SKM-1 treated with dmso at 0.1 percent for 144 hours (cell line): ENCODE results near the gene SHROOM2.

ENCODE experiments used
- DNase-seq: peaks from one replicate; lab custom pipeline; 2025; ENCODE audit not compliant: unreplicated experiment; lab: John Stamatoyannopoulos, UW

SHROOM2 gene

DNA sequence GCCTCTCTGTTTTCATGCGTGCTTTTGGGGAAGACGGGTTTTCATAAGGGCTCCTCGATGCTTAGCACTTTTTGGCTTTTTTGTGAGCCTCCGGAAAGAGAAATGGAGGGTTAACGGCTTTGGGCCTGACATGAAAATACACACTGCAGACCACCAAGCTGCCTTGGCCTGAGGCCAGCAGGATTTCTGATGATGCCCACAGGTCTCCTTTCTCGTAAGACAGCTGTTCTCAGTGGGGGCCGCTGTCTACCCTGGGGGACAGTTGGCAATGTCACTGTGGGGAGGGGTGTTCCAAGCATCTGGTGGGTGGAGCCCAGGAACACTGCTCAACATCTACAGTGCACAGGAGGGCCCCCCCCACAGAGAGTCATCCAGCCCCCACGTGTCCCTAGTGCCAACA, 151.5 kb downstream of the SHROOM2 start:
- DNase-seq: no peak

DNA sequence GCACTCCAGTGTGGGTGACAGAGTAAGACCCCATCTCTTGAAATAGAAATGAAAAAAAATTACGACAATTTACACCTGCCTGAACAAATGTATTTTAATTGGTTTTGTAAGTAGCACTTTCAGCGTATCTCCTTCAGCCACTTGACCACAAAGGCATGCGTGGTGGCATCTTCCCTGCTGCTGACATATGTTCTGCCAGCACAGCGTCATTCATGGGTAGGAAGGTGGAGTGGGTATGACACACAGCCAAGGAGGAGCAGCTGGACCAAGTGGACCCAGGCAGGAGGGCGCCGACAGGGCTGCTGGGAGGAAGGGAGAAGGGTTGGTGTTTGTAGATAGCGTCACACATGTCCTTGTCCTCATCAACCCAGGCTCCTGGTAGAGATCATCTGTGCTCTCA, 152.3 kb downstream of the SHROOM2 start:
- DNase-seq: no peak

DNA sequence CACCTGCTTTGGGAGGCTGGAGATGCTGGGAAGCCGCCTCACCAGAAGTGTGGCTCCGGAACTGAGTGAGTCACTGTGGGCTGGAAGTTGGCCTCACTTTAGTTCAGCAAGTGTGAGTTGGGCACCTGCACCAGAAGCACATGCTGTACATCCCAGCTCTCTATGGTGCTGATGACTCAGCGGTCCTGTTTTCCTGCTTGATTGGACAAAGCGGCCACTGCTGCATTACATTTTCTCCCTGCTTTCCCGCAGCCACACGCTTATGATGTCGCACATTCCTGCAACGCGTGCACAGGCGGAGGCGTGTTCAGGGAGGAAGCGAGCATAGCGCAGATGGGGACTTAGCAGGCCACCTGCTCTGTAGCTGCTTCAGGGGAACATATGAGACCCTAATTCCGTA, 154.2 kb downstream of the SHROOM2 start:
- no peak for DNase-seq

DNA sequence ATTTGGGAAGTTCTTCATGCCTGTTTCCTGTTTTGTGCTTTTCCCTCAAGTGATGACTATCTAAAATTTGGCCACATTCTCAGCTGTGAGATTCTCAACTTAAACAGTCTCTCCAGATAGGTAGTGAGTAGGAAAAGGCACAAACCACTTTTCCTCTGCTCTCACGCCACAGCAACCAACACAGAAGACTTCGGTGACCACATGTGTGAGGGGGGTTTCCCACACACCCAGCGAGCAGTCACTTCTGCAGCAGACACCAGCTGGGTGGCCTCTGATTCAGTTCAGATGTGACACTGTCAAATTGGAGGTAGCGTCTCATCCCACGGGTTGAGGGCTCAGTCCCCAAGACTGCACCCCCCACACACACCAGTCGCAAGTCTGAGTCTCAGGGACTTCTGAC, 155.9 kb downstream of the SHROOM2 start:
- DNase-seq: no peak

DNA sequence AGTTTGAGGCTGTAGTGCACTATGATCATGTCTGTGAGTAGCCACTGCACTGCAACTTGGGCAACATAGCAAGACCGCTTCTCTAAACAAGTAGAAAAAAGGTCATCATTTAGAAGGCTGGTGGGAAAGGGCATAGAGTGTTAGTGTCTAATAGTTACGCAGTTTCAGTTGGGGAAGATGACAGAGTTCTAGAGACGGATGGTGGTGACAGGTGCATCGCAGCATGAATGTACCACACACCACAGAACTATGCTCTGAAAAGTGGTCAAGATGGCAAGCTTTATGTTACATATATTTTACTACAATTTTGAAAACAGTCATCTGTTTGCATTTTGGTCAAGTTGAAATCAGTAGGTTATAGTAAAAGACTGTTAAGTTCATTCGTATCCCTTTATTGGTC, 157.2 kb downstream of the SHROOM2 start:
- no peak for DNase-seq

DNA sequence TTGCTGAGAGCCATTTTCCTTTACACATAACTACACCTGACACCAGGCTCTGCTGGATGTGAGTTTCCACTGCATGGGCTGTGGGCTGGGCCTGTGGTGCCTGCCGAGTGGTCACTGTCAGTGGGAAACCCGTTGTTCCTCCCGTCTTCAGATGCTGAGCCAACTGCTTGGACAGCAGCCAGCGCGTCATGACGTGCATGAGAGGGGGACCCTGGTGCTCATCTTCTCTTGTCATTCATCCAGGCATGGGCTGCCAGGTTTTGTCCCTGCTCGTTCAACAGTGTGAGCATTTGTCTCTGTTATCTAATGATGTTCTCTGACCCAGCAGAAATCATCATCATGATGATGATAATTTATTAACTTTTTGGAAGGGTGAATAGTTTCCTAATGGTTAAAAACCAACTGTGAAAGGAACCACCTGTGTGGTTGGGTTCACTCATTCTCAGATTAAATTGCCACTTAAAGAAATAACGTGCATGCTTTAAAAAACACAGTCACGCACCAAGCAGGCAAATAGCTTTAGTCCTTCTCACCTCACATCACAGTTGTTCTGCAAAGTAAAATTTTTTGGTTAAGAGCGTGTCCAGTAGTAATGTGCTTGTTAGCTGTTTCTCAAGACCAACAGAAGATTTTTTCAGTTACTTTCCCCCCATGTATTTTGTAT, 161.0 kb downstream of the SHROOM2 start:
- DNase-seq: no peak

DNA sequence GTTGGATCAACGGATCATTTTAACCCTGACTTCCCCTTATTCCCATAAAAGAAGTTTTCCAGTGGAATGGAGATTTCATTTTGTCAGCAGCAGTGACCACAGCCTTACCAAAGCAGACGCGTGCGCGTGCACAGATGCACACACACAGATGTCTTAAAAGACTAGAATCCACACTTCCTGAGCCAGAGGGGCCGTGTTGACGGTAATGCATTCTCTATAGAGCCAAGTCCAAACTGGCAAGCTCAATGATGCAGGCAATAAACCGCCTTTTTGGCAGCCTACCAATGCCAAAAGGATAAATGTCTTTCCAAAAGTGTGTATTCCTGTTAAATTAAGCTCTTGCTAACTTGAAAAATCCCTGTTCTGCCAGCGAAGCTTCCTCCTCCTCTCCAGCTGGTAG, 162.2 kb downstream of the SHROOM2 start:
- DNase-seq: no peak

DNA sequence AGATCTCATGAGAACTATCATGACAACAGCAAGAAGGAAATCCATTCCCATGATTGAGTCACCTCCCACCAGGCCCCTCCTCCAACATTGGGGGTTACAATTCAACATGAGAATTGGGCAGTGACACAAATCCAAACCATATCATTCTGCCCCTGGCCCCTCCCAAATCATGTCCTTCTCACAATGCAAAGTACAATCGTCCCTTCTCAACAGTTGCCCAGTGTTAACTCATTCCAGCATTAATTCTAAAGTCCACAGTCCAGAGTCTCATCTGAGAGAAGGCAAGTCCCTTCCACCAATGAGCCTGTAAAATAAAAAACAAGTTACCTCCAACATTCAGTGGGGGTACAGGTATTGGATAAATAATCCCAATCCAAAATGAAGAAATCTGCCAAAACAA, 166.1 kb downstream of the SHROOM2 start:
- DNase-seq: no peak

DNA sequence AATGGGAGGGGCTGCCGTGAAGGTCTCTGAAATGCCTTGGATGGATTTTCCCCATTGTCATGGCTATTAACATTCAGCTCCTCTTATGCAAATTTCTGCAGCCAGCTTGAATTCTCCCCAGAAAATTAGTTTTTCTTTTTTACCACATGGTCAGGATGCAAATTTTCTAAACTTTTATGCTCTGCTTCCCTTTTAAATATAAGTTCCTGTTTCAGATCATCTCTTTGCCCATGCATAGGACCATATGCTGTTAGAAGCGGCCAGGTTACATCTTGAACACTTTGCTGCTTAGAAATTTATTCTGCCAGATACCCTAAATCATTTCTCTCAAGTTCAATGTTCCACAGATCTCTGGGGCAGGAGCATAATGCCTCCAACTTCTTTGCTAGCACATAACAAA, 167.2 kb downstream of the SHROOM2 start:
- DNase-seq: no peak

DNA sequence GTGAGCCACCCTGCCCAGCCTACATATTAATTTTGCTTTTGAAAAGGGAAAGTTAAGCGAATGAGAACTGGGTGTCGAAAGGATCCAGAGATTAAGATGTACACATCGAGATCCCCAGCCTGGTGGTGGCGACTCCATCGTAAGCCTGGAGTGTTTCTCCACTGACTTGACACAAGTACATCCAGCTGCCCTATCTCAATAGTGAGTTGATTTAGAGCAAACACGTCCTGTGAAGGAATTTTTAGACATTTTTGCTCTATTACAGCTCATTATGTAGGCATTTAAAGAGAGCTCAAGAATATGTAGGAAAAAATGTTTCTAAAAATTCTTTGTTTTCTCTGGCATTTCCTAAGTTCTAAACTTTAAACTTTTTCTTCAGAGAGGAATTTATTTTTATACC, 169.3 kb downstream of the SHROOM2 start:
- DNase-seq: no peak

DNA sequence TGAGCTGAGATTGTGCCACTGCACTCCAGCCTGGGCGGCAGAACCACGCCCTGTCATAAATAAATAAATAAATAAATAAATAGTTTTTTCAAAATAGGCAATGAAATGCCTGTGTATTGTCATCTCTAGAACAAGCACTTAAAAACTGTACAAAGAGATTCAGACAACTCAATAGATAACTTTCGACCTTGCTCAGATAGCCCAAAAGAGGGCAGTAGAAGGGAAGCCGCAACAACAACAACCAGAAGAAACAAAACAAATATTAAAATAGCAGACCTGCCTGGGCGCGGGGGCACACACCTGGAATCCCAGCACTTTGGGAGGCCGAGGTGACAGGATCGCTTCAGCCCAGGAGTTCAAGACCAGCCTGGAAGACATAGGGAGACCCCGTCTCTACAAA, 171.5 kb downstream of the SHROOM2 start:
- no peak for DNase-seq

DNA sequence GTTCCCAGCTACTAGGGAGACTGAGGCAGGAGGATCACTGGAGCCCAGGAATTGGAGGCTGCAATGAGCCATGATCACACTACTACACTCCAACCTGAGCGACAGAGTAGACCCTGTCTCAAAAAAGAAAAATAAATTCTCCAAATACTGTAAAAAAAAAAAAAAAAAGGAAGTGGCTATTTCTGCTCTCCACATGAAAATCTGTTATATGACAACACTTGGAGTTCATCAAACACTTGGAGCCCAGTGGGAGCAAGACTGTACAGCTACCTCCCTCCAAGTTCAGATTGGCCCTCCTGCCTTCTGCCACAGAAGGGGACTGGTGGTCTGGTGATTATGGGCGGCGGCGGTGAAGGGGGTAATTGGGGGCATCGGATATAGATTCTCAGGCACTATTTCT, 172.0 kb downstream of the SHROOM2 start:
- DNase-seq: no peak

DNA sequence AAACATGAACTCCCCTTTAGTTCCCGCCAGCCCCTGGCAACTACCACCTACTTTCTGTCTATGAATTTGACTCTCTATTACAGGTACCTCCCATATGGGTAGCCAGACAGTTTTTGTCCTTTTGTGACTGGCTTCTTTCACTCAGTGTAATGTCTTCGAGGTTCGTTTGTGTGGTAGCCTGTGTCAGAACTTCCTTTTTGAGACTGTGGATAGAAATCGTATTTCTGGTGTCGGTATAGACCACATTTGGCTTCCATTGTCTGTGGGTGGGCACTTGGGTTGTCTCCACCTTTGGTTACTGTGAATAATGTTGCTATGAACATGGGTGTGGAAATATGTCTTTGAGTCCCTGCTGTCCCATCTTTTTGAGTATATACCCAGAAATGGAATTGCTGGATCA, 175.5 kb downstream of the SHROOM2 start:
- no peak for DNase-seq

DNA sequence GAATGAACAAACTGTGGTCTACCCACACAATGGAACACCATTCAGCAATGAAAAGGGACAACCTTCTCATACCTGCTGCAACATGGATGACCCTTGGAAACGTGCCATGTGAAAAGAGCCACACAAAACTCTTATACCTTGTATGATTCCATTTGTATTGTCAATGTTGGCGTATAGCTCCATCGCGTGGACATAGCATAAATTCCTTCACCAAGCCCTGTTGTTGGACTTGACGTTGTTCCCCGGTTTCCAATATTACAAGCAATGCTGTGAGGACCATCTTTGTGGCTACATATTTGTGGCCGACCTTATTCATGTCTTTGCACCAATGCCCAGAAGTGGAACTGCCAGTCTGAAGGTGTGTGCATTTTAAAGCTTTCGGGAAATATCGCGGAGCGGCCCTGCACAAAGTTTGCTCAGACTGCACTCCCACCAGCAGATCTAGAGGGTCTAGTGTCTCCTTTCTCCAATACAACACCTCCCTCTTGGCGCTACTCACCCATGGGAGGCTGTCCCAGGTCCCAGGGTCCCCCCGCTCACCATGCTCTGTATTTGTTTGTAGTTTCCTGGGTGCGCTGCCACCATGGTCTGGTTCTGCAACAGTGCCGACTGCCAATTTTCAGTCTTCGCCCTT, 180.7 kb downstream of the SHROOM2 start, which contains the start of gene CLDN34:
Gene CLDN34, plus strand, starts transcription at position 584 of the 634 bp plus-strand sequence. Its CDS starts 0 bp downstream, at position 584.
- no peak for DNase-seq

DNA sequence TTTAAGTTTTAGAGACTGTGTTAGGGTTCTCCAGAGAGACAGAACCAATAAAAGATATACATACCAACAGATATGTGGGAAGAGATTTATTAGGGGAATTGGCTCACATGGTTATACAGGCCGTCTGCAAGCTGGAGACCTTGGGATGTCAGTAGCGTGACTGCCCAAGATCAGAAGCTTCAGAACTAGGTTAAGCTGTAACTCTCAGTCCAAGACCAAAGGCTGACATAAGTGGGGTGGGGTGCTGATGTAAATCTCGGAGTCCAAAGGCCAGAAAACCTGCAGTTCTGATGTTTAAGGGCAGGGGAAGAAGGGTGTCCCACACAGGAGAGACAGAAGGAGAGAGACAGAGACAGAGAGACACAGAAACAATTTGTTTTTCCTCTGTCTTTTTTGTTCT, 191.4 kb downstream of the SHROOM2 start:
- DNase-seq: no peak

DNA sequence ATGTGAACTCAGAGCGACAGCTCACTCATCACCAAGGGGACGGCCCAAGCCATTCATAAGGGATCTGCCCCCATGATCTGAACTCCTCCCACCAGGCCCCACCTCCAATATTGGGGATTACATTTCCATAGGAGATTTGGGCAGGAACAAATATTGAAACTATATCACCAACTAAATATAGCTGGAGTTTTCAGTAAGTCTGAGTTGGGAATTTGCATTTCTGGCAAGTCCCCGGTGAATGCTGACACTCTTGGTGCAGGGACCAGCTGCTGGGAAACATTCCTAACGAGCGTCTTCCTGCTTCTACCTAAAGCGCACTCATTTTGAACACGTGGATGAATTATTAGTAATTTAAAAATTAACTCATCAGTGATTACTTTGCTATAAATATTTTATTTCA, 194.2 kb downstream of the SHROOM2 start:
- no peak for DNase-seq

DNA sequence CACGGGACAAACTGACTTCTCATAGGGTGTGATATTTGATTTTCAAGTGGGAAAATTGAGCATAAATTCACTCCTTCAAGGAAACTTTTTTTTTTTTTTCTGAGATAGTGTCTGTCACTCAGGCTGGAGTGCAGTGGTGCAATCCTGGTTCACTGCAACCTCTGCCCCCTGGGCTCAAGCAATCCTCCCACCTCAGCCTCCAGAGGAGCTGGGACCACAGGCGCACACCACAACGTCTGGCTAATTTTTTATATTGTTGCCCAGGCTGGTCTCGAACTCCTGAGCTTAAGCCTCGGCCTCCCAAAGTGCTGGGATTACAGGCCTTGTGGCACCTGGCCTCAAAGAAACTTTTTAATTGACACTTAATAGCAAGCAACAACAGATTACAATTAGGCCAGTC, 194.7 kb downstream of the SHROOM2 start:
- no peak for DNase-seq

DNA sequence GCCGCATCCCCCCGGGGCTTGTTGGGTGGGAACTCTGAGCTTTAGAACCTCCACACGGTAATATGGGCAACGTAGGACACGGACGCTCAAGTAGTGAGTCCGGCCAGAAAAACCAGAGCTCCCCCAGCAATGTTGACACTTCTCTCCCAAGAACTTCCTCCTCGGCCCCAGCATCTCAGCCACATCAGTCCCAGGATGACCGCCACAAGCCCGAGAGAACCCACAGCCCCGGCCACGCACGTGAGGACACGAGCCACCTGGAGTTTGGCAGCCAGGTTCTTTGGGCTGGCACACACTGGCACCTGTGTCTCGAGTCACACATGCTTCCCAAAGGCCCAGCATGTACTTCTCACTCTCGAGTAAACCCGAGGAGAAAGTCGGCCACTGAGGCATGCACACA, 197.2 kb downstream of the SHROOM2 start:
- DNase-seq: no peak

DNA sequence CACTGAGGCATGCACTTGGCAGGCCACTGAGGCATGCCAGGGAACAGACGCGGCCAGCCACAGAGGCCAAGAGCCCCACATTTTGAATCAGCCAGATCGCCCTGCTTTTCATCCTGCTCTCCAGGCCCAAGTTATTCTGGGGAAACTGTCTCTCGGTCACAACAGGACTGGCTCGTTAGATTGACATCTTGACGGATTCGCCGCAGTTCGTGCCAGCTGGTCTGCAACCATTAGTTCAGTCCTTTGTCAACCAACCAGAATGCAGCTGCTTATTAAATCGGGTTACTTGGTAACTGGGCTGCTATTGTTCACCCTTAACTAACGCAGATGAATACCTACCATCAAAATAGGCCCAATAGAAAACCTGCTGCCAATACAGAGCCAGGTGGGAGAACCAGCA, 197.6 kb downstream of the SHROOM2 start:
- DNase-seq: no peak

DNA sequence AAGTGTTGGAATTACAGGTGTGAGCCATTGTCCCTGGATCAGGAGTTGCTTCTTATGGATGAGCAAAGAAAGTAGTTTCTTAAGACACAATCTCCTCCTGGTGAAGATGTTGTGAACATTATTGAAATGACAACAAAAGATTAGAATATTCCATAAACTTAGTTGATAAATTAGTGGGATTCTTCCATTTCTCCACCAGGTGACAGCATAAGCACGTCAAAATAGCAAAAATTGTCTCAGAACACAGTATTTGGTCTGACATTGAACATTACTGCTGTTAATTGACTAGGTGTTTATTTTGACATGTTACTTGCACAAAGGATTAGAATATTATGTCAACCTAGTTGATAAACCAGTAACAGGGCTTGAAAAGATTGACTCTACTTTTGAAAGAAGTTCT, 202.5 kb downstream of the SHROOM2 start:
- DNase-seq: no peak

DNA sequence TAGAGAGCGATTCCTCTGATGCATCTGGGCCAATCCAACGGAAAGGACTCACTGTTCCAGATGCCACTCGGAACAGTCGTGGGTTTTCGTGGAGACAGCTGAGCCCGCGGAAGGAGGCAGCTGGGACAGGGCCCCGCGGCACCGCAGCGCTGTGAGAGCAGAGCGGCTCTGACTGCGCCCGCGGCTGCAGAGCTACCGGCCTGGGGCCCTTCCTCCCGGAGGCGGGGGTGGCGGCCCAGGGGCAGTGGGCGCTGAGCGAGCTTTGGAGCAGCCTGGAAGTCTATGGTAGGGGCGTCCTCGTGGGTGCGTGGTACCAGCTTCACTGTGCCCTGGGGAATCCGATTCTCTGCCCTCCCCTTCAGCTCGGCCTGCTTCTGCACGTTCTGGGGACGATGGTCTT, 205.8 kb downstream of the SHROOM2 start:
- DNase-seq: no peak

DNA sequence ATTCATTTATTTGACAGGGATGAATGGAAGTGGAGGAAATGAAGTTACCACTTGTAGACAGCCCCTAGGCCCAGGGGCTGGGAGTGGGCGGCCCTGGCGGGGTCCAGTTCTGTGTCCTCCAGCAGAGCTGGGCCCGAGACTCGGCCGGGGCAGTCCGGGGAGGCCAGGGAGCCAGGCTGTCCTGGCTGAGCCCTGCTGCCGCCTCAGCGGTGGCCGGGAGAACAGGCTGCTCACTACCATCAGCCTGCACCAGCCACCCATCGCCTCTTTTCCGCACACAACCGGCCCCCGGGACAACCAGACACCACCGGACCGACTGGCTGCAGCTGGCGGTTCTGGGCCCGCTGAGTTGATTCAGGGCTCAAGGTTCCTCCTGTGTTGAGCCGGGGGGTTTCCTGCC, 206.5 kb downstream of the SHROOM2 start:
- DNase-seq: no peak

DNA sequence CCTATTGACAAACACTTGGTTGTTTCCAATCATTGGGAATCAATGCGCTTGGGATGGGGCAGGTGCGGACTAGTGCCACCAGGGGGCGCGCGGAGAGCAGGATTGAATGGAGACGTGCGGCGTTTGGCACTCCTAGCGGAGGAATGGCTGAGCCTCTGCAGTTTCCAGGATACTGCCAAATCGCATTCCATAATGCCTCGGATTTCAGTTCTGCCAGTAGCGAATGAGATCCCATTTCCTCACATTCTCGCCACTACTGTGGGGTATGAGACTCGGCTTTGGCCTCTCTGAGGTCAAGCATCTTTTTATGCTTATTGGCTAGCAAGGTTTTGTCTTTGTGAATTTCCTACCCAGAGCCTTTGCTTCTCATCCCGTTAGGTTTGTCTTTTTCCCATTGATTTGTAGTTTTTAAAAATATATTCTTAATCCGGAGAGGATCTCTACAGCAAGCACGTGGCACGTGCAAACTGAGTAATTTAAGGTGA, 209.7 kb downstream of the SHROOM2 start:
- DNase-seq: no peak
